ENCODE results near the gene POMP.

POMP gene

DNA sequence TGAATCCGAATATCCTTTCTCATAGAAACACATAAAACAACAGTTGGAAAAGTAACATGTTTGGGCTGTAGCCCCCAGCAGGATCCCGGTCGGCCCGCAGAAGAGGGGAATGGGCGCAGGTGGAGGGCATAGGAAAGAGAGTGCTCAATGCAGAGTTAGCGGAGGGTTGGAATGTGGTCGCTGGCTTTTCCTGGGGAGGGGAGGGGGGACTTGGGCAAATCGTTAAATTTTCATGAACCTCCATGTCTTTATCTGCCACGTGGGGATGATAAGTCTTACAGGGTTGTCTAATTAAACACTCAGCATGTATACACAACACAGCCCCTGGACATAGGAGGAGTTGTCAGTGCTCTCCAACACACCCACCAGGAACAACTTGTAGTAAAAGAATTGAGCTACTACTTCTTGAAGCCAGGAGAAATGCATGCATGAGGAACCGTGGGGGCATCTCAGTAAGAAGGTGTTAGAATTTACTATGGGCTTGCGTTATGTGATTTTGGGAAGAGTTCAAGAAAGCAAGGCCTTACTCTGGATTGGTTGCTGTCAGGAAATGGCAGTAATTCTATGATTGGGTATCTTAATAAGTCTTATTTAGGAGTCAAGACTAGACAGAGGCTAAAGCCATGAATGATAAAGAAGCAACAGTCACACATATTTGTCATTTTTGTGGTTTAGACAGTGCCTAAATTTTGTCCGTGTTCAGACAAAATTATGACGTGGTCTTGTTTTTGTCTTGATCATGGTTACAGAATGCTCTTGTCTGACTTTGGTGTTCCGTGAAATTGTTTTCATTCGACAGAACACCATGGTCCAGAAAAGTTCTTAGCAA is 60.5 kb downstream of the POMP start:
- H3K9me3 ChIP-seq (ENCODE audit: control insufficient read depth in 1 of 2, low read length in 2 of 2): no peaks in the 10 kb centered on the region
- H3K4me3 ChIP-seq (ENCODE audit: low read depth in 1 of 2, low read length in 2 of 2): peak overlapping the region; percentile 75 to 77
- peak overlapping the region; percentile 65 for H3K27ac ChIP-seq (ENCODE audit: low read length)
- peaks cover 0 to 2% of the 10 kb centered on the region in 2 donors for H3K36me3 ChIP-seq (ENCODE audit: control insufficient read depth in 1 of 2, insufficient read depth in 2 of 2, low read length in 2 of 2)
- peaks cover 6 to 8% of the 10 kb centered on the region in 2 donors for H3K4me1 ChIP-seq (ENCODE audit: control insufficient read depth in 1 of 2, insufficient read depth in 2 of 2, low read length in 2 of 2)
- H3K27me3 ChIP-seq (ENCODE audit: low read depth, low read length): no peaks in the 10 kb centered on the region

DNA sequence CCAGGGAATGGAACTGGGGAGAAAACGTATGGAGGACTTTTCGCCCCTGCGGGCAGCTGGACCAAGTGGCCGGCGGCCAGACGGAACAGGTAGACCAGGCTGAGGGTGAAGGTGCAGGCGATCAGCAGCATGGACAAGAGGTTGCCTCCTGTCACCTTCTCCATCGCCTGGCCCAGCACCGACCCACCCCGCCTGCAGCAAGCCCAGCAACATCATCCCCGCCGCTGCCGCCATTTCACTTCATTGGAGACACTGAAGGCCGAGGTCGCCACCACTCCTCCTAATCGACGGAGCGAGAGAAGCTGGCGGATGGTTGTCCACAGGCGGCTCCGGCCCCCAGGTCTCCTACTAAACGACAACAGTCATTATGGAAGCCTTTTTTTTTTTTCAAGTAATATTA is 64.9 kb downstream of the POMP start:
- no peak overlapping the region for H3K27ac ChIP-seq (ENCODE audit: low read length)
- no peaks in the 10 kb centered on the region for H3K36me3 ChIP-seq (ENCODE audit: control insufficient read depth in 1 of 2, insufficient read depth in 2 of 2, low read length in 2 of 2)
- no peaks in the 10 kb centered on the region for H3K9me3 ChIP-seq (ENCODE audit: control insufficient read depth in 1 of 2, low read length in 2 of 2)
- no peaks in the 10 kb centered on the region for H3K4me1 ChIP-seq (ENCODE audit: control insufficient read depth in 1 of 2, insufficient read depth in 2 of 2, low read length in 2 of 2)
- H3K27me3 ChIP-seq (ENCODE audit: low read depth, low read length): no peaks in the 10 kb centered on the region
- no peak overlapping the region for H3K4me3 ChIP-seq (ENCODE audit: low read depth in 1 of 2, low read length in 2 of 2)

- no peaks in the 10 kb centered on the region for H3K9me3 ChIP-seq (ENCODE audit: control insufficient read depth in 1 of 2, low read length in 2 of 2)
- H3K36me3 ChIP-seq (ENCODE audit: control insufficient read depth in 1 of 2, insufficient read depth in 2 of 2, low read length in 2 of 2): no peaks in the 10 kb centered on the region
- H3K4me3 ChIP-seq (ENCODE audit: low read depth in 1 of 2, low read length in 2 of 2): no peak overlapping the region
- no peaks in the 10 kb centered on the region for H3K27me3 ChIP-seq (ENCODE audit: low read depth, low read length)
- H3K4me1 ChIP-seq (ENCODE audit: control insufficient read depth in 1 of 2, insufficient read depth in 2 of 2, low read length in 2 of 2): no peaks in the 10 kb centered on the region
- H3K27ac ChIP-seq (ENCODE audit: low read length): no peak overlapping the region
Observed at GRCh38 chr13:28725046-28725610, 66.2 kb downstream of the POMP start.

Data from muscle layer of duodenum (tissue), 2 donors.